ENCODE measurements around the gene ELK1.

- no peak for TF ChIP-seq EP300 (IDR thresholded peaks at IDR 0.05; ENCODE audit: low read depth)
- no peak for TF ChIP-seq CTCF (IDR thresholded peaks at IDR 0.05)
- TF ChIP-seq POLR2A (IDR thresholded peaks at IDR 0.05) = no peak
Measured at GRCh38 chrX:47611926-47612325, 38.4 kb downstream of the ELK1 start.
